ENCODE data around the gene ZNF672.
A peak's percentile ranks its signal among the peaks of the same experiment; 100 is the strongest.
"Not testable (repeated sequence)": the region's sequence is repeated elsewhere in the genome, so short reads cannot be mapped to it uniquely, and the experiment has no call there.

ZNF672 gene

GRCh38 chr1:248814351-248814750 lies 23.7 kb upstream of the ZNF672 start:
- no peak for DNase-seq

- no peak for DNase-seq
Observed at GRCh38 chr1:248815407-248816034, 22.5 kb upstream of the ZNF672 start.

- DNase-seq, result no peak
Observed at GRCh38 chr1:248816042-248816851, 21.8 kb upstream of the ZNF672 start.

- DNase-seq, result no peak
Observed at GRCh38 chr1:248817065-248817464, 21.0 kb upstream of the ZNF672 start.

GRCh38 chr1:248818505-248819374 lies 19.3 kb upstream of the ZNF672 start:
- DNase-seq, result no peak

GRCh38 chr1:248820041-248820585 lies 17.9 kb upstream of the ZNF672 start:
- DNase-seq, result no peak

- DNase-seq, result no peak
Observed at GRCh38 chr1:248821101-248821500, 16.9 kb upstream of the ZNF672 start.

- no peak for DNase-seq
Observed at GRCh38 chr1:248821641-248822040, 16.4 kb upstream of the ZNF672 start.

- DNase-seq, result no peak
Observed at GRCh38 chr1:248822148-248823032, 15.6 kb upstream of the ZNF672 start.

- DNase-seq, result no peak
Observed at GRCh38 chr1:248823517-248824001, 14.5 kb upstream of the ZNF672 start.

- no peak for DNase-seq
Observed at GRCh38 chr1:248824301-248824700, 13.7 kb upstream of the ZNF672 start.

- no peak for DNase-seq
Observed at GRCh38 chr1:248824701-248825100, 13.3 kb upstream of the ZNF672 start.

- DNase-seq, result no peak
Observed at GRCh38 chr1:248825136-248825535, 12.9 kb upstream of the ZNF672 start.

GRCh38 chr1:248825573-248825908 lies 12.5 kb upstream of the ZNF672 start:
- DNase-seq, result no peak

GRCh38 chr1:248825909-248826760 lies 11.9 kb upstream of the ZNF672 start, which contains the start of gene SH3BP5L:
Gene SH3BP5L (minus strand): TSS chr1:248825915. CDS start chr1:248824935, 980 bp downstream.
- peak; percentile 79 to 94 for DNase-seq

- DNase-seq, result no peak
Observed at GRCh38 chr1:248828845-248829244, 9.2 kb upstream of the ZNF672 start.

GRCh38 chr1:248830718-248831017 lies 7.4 kb upstream of the ZNF672 start:
- DNase-seq, result not testable (repeated sequence)

GRCh38 chr1:248831842-248832241 lies 6.2 kb upstream of the ZNF672 start:
- no peak for DNase-seq

- DNase-seq, result no peak
Observed at GRCh38 chr1:248834343-248834940, 3.6 kb upstream of the ZNF672 start.

- no peak for DNase-seq
Observed at GRCh38 chr1:248837045-248837780, 811 bp upstream of the ZNF672 start.
